Measurements from ENCODE around the gene ADARB2. TPM values are rescaled to one million over a fixed set of nuclear protein-coding genes. Genes with fewer than 3 reads are reported as not detected.

Gene ADARB2
- total and polyA plus RNA-seq, 2 experiments from 2014 or later: 2.0 to 5.0 TPM

DNA sequence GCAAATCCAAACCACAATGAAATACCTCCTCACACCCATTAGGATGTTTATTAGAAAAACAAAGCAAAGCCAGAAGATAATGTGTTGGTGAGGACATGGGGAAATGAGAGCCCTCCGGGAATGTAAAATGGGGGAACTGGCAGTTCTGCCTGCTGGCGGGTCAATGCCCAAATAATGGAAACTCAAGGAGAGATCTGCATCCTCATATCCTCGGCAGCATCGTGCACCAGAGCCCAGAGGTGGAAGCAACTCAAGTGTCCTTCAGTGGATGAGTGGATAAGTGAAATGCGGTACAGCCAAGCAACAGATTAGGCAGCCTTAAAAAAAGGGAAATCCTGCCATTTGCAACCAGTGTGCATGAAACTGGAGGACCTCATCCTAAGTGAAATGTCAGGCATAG is 356.0 kb downstream of the ADARB2 start:
- Histone ChIP-seq H3K4me3 (no peak overlapping the region), H3F3A (replicated peaks; ENCODE audit: low read depth) (no peaks in the 10 kb centered on the region; the same call in 1 of the 2 replicates), H3K36me3 (ENCODE audit: insufficient read depth) (no peaks in the 10 kb centered on the region), H3K9me2 (ENCODE audit: insufficient read depth) (no peaks in the 10 kb centered on the region), H4K20me1 (replicated peaks; ENCODE audit: insufficient read depth) (no peaks in the 10 kb centered on the region), H3K79me2 (replicated peaks; ENCODE audit: insufficient read depth) (no peaks in the 10 kb centered on the region), H3K4me1 (ENCODE audit: insufficient read depth) (peaks cover 20% of the 10 kb centered on the region), H3K27me3 (ENCODE audit: insufficient read depth) (no peaks in the 10 kb centered on the region), H2AFZ (no peak overlapping the region), H3K27ac (ENCODE audit: low read depth) (no peak overlapping the region), H3K4me2 (0 out of 2 replicates have a peak overlapping the region, but pooled peaks have one; percentile 40)
- Mint-ChIP-seq H3K4me3 (no peak overlapping the region), H3K27ac (no peak overlapping the region), H3K27me3 (ENCODE audit: insufficient read depth, low read depth, poor library complexity) (peaks cover 10% of the 10 kb centered on the region), H3K4me1 (peaks cover 46% of the 10 kb centered on the region), H3K36me3 (ENCODE audit: low read depth) (no peaks in the 10 kb centered on the region), H3K9me3 (0 out of 3 replicates have a peak, but pooled peaks cover under 1% of the 10 kb centered on the region)
- TF ChIP-seq CREB1 (CRISPR knock-in tag; IDR thresholded peaks at IDR 0.05; ENCODE audit: low read depth) (no peak), NANOG (IDR thresholded peaks at IDR 0.05; ENCODE audit: borderline replicate concordance) (no peak), ZNF331 (CRISPR knock-in tag; IDR thresholded peaks at IDR 0.05; ENCODE audit: low read depth) (no peak), ZNF114 (CRISPR knock-in tag; IDR thresholded peaks at IDR 0.05) (no peak), JUNB (IDR thresholded peaks at IDR 0.05; ENCODE audit: unreplicated experiment) (no peak), STAT1 (IDR thresholded peaks at IDR 0.05; ENCODE audit: unreplicated experiment) (no peak), EZH2phosphoT487 (IDR thresholded peaks at IDR 0.05; ENCODE audit: unreplicated experiment) (no peak), EZH2 (IDR thresholded peaks at IDR 0.05; ENCODE audit: low read depth, unreplicated experiment) (no peak), POLR2AphosphoS5 (IDR thresholded peaks at IDR 0.05; ENCODE audit: low read depth) (no peak)
- TF ChIP-seq, protein P1, sequence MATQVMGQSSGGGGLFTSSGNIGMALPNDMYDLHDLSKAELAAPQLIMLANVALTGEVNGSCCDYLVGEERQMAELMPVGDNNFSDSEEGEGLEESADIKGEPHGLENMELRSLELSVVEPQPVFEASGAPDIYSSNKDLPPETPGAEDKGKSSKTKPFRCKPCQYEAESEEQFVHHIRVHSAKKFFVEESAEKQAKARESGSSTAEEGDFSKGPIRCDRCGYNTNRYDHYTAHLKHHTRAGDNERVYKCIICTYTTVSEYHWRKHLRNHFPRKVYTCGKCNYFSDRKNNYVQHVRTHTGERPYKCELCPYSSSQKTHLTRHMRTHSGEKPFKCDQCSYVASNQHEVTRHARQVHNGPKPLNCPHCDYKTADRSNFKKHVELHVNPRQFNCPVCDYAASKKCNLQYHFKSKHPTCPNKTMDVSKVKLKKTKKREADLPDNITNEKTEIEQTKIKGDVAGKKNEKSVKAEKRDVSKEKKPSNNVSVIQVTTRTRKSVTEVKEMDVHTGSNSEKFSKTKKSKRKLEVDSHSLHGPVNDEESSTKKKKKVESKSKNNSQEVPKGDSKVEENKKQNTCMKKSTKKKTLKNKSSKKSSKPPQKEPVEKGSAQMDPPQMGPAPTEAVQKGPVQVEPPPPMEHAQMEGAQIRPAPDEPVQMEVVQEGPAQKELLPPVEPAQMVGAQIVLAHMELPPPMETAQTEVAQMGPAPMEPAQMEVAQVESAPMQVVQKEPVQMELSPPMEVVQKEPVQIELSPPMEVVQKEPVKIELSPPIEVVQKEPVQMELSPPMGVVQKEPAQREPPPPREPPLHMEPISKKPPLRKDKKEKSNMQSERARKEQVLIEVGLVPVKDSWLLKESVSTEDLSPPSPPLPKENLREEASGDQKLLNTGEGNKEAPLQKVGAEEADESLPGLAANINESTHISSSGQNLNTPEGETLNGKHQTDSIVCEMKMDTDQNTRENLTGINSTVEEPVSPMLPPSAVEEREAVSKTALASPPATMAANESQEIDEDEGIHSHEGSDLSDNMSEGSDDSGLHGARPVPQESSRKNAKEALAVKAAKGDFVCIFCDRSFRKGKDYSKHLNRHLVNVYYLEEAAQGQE (IDR thresholded peaks at IDR 0.05; ENCODE audit: unreplicated experiment): no peak
- TF ChIP-seq, protein P2, sequence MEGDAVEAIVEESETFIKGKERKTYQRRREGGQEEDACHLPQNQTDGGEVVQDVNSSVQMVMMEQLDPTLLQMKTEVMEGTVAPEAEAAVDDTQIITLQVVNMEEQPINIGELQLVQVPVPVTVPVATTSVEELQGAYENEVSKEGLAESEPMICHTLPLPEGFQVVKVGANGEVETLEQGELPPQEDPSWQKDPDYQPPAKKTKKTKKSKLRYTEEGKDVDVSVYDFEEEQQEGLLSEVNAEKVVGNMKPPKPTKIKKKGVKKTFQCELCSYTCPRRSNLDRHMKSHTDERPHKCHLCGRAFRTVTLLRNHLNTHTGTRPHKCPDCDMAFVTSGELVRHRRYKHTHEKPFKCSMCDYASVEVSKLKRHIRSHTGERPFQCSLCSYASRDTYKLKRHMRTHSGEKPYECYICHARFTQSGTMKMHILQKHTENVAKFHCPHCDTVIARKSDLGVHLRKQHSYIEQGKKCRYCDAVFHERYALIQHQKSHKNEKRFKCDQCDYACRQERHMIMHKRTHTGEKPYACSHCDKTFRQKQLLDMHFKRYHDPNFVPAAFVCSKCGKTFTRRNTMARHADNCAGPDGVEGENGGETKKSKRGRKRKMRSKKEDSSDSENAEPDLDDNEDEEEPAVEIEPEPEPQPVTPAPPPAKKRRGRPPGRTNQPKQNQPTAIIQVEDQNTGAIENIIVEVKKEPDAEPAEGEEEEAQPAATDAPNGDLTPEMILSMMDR (conservative IDR thresholded peaks at IDR 0.05; ENCODE audit: low read depth in 2 of 2): no peak
- TF ChIP-seq, protein P3, sequence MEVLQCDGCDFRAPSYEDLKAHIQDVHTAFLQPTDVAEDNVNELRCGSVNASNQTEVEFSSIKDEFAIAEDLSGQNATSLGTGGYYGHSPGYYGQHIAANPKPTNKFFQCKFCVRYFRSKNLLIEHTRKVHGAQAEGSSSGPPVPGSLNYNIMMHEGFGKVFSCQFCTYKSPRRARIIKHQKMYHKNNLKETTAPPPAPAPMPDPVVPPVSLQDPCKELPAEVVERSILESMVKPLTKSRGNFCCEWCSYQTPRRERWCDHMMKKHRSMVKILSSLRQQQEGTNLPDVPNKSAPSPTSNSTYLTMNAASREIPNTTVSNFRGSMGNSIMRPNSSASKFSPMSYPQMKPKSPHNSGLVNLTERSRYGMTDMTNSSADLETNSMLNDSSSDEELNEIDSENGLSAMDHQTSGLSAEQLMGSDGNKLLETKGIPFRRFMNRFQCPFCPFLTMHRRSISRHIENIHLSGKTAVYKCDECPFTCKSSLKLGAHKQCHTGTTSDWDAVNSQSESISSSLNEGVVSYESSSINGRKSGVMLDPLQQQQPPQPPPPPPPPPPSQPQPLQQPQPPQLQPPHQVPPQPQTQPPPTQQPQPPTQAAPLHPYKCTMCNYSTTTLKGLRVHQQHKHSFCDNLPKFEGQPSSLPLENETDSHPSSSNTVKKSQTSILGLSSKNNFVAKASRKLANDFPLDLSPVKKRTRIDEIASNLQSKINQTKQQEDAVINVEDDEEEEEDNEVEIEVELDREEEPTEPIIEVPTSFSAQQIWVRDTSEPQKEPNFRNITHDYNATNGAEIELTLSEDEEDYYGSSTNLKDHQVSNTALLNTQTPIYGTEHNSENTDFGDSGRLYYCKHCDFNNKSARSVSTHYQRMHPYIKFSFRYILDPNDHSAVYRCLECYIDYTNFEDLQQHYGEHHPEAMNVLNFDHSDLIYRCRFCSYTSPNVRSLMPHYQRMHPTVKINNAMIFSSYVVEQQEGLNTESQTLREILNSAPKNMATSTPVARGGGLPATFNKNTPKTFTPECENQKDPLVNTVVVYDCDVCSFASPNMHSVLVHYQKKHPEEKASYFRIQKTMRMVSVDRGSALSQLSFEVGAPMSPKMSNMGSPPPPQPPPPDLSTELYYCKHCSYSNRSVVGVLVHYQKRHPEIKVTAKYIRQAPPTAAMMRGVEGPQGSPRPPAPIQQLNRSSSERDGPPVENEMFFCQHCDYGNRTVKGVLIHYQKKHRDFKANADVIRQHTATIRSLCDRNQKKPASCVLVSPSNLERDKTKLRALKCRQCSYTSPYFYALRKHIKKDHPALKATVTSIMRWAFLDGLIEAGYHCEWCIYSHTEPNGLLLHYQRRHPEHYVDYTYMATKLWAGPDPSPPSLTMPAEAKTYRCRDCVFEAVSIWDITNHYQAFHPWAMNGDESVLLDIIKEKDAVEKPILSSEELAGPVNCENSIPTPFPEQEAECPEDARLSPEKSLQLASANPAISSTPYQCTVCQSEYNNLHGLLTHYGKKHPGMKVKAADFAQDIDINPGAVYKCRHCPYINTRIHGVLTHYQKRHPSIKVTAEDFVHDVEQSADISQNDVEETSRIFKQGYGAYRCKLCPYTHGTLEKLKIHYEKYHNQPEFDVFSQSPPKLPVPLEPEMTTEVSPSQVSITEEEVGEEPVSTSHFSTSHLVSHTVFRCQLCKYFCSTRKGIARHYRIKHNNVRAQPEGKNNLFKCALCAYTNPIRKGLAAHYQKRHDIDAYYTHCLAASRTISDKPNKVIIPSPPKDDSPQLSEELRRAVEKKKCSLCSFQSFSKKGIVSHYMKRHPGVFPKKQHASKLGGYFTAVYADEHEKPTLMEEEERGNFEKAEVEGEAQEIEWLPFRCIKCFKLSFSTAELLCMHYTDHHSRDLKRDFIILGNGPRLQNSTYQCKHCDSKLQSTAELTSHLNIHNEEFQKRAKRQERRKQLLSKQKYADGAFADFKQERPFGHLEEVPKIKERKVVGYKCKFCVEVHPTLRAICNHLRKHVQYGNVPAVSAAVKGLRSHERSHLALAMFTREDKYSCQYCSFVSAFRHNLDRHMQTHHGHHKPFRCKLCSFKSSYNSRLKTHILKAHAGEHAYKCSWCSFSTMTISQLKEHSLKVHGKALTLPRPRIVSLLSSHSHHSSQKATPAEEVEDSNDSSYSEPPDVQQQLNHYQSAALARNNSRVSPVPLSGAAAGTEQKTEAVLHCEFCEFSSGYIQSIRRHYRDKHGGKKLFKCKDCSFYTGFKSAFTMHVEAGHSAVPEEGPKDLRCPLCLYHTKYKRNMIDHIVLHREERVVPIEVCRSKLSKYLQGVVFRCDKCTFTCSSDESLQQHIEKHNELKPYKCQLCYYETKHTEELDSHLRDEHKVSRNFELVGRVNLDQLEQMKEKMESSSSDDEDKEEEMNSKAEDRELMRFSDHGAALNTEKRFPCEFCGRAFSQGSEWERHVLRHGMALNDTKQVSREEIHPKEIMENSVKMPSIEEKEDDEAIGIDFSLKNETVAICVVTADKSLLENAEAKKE (CRISPR knock-in tag; IDR thresholded peaks at IDR 0.05): no peak
- TF ChIP-seq, protein P4, sequence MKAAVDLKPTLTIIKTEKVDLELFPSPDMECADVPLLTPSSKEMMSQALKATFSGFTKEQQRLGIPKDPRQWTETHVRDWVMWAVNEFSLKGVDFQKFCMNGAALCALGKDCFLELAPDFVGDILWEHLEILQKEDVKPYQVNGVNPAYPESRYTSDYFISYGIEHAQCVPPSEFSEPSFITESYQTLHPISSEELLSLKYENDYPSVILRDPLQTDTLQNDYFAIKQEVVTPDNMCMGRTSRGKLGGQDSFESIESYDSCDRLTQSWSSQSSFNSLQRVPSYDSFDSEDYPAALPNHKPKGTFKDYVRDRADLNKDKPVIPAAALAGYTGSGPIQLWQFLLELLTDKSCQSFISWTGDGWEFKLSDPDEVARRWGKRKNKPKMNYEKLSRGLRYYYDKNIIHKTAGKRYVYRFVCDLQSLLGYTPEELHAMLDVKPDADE (IDR thresholded peaks at IDR 0.05): no peak
- ATAC-seq (no peak), DNase-seq (ENCODE audit: low spot score) (no peak)
